GM18505 (cell line): Measurements from ENCODE around the gene LPAR5.

ENCODE experiments used
- ATAC-seq: cut with Tn5 transposase; IDR thresholded peaks from one replicate; pipeline ENCODE4 v1.9.1; 2021; ENCODE audit not compliant: unreplicated experiment
- POLR2A ChIP-seq: IDR thresholded peaks from 4 replicates; pipeline ENCODE4 v1.6.1; 2011; ENCODE audit warnings: borderline replicate concordance; ENCODE audit not compliant: insufficient read depth, insufficient read length; ENCODE audit errors: extremely low read depth

Gene LPAR5

DNA sequence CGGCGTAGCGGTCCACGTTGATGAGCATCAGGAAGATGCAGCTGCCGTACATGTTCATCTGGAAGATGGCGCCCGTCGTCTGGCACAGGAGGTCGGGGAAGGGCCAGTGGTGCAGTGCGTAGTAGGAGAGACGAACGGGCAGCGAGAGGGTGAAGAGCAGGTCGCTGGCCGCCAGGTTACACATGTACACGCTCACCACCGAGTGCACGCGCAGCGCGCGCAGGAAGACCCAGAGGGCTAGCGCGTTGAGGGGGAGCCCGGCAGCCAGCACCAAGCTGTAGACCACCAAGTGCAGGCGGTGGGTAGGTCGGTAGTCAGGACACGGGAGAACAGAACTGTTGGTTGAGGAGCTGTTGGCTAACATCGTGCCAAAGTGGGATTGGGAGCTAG, 14.9 kb downstream of the LPAR5 start:
- no peak for TF ChIP-seq POLR2A
- no peak for ATAC-seq

DNA sequence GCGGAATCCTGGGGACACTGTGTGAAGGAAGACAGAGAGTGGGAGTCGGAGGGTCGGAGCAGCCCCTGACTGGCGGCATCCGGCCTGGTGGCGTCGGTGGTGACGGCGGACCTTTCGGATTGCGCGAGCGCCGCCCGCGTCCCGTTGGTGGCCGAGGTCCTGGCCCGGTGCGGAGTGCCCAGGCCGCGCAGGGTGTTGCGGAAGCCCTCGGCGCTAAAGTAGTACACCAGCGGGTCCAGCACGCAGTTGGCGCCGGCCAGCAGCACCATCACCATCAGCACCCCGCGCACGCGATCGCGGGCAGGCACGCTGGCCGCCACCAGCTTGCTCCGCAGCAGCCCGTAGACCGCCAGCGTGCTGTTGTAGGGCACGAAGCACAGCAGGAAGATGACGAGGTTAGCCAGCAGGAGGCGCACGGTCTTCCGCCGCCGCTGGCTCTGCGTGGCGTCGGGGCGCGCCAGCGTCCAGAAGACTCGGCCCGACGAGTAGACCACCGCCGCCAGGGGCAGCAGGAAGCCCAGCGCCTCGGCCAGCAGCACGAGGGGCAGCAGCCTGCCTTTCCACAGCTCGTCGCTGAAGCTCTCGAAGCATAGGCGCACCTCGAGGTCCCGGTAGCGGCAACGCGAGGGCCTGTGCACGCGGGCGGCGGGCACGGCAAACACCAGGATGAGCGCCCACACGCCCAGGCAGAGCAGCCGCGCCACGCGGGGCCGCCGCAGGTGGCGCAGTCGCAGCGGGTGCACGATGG, 15.4 kb downstream of the LPAR5 start:
- TF ChIP-seq POLR2A: no peak
- no peak for ATAC-seq

DNA sequence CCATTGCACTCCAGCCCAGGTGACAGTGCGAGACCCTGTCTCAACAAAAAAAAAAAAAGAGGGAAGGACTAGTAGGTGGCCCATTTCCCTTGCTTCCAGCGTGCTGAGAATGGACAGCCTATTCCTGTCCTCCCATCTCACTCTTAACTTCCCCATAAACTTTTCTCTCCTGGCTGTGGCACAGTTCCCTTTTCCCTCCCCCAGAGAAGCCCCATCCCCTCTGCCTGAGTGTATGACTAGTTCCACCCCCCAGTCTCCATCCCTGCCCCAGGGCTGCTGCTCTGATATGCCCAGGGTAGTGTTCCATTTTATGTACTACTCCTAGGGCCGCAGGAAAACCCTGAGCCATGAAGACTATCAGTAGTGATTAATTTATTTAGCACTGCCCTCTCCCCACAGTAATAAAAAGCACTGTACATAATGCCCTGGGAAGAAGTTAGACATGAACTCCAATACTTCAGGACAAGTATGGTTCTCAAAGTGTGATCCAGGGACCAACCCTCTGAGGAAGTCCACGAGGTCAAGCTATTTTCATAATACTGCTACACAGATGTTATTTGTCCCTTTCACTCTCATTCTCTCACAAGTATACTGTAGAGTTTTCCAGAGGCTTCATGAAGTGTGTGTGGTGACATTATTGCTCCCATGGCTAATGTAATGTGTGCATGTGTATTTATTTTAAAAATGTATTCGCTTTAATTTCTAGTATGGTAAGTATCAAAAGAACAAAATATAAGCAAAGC, 17.1 kb downstream of the LPAR5 start:
- TF ChIP-seq POLR2A: no peak
- no peak for ATAC-seq

DNA sequence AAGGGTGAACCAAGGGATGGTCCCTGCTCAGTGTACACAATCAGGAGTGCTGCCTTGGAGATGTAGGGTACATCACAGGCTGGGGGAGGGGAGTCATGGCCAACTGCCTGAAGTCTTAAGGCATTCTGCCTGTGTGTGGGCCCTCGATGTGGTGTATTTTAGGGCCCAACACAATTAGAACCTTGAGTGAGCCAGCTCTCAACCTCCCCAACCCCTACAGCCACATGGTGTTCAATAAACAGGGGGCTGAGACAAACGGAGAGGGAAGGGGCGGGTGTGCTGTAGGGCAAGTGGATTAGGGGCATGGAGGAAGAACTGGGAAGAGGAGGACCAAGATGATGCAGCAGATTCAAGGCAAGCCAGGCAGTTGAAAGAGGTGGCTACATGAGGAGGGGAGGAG, 20.0 kb downstream of the LPAR5 start:
- no peak for ATAC-seq
- TF ChIP-seq POLR2A: no peak

DNA sequence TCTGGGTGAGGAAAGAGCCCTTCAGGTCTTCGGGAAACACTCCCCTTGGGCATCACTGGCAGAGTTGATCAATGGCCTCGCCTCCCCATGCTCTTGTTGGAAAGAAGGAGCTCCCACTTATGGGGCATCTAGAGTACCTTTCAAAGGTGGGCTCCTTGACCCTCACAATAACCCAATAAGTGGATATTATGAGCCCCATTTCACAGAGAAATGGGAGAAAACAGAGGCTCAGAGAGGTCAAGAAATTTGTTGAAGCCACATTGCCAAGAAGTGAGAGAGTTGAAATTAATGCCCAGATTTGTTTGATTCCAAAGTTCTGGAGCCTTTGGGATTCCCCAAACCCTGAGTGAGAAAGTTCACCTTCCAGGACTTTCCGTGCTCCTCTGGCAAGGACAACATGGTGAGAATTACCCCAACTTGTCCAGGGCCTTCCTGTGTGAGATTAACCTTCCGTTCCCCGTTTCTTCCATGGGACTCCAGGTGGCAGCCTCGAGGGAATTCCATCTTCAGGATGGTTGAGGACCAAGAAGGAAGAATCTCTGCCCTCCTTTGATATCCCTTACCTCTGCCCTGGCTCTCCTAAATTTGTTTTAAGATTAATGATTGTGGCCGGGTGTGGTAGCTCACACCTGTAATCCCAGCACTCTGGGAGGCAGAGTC, 21.1 kb downstream of the LPAR5 start:
- TF ChIP-seq POLR2A: no peak

DNA sequence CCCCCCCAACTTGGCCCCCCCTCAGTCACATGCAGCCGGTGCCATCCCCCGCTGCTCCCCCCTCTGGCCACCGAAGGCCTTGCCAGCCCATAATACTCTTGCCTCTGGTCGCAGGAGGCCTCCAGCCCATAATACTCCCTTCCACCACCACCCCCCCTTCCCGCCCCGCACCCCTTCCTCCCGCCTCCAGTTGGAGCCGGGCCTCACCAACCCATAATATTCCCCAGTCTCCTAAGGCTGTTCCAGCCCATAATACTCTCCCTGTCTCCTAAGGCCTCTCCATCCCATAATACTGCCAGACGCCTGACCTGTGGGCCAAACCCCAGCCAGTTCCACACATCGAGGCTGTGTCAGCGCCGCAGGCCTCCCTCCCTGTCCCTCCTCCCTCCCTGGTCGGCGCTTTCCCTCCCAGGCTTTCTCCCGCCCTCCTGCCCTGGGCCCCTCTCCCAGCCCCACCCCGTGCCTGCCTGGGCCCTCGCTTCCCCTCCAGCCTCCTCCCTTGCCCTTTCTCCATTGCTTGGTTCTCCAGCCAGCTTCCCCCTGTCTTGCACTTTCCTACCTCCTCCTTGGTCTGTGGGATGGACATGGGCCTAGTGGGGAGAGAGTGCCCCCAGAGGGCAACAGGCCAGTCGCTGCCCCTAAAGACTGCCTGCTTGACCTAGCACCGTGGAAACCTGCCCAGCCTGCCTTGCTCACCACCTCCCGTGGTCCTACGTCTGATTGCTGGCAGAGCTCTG, 21.8 kb downstream of the LPAR5 start:
- ATAC-seq: peak; percentile 47
- no peak for TF ChIP-seq POLR2A

More for the DNA sequence above, 21.1 kb downstream of the LPAR5 start:
- no peak for ATAC-seq

DNA sequence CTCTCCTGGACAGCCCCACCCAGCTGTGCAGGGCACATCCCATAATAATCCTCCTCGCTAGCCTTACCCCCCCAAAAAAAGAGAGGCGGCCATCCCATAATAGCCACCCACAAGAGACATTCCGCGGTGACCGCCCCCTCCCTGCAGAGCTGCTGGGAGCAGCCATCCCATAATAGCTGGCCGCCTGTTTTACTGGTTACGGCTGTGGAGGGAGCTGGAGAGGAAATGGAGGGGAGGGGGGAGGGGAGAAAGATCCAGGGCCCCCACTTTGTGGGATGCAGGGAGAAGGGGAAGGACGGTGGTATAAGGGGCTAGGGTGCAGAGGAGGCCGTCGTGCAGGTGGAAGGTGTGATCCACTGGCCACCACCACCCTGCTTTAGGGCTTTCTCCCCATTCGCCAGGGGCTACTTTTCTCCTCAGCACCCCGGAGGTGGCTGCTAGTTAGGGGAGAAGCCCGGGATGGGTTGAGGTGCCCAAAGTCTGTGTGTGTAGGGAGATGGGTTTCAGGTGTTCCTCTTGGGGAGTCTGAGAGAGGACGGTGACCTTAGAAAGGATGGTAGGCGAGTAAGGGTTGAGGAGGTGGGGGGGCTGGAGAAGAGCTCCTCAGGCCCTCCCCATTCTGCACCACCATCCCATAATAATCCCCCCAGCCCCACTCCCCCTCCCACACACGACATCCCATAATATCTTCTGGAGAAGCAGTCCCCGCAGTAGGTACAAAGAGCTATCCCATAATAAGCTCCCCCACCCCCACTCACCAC, 22.6 kb downstream of the LPAR5 start:
- no peak for ATAC-seq
- TF ChIP-seq POLR2A: no peak

DNA sequence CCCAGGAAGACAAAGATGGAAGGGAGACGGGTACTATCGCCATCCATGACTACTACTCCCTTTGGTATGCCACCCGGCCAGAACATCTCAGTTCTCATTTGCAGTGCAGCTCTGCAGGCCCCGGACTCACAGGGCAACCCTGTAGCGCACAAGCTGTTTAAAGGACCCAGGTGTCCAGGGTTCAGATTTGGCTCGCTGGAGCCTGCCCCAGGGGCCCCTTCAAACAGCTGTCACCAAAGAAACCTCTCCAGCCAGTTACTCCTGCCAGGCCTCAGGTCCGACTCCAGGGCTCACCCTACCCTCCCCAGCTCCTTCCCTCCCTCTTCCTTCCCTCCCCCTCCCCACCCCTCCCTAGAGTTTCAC, 23.1 kb downstream of the LPAR5 start:
- ATAC-seq: no peak
- TF ChIP-seq POLR2A: no peak

DNA sequence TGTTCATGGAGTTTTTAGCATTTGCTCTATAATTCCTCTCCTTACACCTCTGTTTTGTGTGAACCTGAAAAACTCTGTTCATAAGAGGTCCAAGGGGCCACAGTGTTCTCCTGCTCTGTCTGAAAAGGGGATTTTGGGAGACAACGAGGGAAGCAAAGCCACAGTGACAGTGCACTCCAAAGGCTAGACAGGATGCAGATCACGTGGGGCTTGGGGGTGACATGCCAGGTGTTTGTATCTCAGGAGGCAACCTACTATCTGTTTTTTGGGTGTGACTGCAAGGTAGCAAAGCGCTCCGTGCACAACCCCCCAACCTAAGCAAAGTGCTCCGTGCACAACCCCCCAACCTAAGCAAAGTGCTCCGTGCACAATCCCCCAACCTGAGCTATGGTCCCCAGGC, 23.5 kb downstream of the LPAR5 start:
- no peak for TF ChIP-seq POLR2A
- ATAC-seq: no peak

DNA sequence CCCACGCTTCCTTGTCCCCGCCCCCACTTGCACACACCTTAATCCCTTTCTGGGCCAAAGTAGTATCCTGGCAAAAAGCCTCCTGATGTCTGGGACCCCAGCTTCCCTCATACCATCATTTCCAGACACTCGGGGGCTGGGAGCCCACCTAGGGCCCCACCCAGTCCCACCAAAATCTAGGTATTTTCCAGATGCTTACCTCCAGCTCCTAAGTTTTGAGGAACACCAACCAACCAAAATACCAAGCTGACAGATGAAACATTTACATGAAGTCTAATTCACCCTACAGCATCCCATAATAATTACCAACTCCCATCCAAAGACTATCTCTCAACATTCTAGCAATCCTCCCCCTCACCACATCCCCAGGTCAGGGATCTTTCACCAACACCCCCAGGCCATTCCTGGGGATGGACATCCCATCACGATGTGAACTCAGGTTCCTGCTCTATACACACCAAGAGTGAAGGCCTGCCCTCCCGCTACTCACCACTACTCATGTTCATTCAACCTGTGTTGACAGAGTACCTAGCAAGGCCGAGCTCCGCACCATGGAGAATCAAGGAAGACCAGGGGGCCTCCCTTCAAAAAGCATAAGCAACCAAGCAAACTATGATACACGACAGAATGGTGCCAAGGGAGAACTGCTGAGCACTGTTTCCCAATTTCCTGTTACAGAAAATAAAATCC, 27.0 kb downstream of the LPAR5 start:
- no peak for ATAC-seq
- no peak for TF ChIP-seq POLR2A

DNA sequence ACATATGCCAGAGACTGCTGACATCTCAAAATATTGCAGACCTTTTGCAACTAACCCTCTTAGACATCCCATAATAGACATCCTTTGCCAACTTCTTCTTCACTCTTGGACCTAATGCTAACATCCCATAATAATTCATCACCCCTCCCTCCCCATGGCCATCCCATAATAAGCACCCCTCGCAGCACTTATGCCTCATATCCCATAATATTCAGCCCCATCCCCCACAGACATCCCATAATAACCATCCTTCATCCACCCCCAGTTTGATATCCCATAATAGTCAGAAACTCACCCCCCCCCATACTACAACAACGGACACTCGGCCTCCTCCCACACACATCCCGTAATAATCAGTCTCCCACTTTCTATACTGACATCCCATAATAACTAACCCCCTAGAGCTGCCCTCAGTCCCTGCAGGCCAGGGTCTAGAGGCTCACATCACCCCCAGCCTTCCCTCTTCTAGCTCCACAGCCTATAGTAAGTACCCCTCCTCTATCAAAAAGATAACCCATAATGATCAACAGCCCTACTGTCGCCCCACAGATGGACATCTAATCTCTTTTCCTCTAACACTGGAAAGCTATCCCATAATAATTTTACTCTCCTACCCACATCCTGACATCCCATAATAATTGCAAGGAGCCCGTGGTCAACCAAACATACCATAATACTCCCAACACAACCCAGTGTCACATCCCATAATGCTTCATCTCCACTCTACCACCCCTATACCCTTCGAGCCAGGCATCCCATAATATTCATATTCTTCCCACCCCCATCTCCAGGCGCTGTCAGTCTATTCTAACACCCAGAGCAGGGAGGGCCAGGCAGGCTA, 27.8 kb downstream of the LPAR5 start:
- peak; percentile 7 for TF ChIP-seq POLR2A
- ATAC-seq: no peak

DNA sequence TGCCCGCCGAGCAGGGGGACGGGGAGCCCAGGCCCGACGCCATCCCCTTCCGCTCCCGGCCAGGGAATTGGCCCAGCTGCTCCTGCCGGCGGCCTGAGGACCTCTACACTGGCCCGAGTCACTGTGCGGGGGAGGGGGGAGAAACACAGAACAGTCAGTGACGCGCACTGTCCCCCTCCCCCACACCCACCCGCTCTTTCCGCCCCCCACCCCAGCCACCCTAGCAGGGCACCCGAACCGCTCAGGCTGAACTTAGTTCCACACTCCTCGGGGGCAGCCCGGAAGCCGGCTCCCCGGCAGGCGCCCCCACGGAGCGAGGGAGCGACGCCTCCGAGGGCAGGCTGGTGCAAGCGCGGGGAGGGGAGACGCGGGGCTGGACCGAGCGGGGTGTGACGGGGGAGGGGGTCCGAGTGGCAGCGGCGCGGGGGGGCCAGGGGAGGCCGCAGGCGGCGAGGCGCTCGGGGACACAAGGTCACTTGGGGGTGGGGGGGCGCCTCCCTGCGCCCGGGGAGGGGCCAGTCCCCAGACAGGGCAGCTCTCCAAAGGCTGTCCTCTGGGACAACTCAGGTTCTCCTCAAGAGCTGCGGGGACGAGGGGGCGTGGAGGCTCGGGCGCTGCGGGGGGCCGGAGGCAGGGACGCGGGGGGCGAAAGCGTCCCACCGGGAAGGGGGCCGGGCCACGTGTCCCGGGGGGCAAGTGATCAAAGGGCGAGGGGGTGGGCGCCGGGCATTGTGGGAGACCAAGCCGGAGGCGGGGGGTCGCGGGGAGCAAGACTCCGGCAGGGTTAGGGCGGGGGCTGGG, 29.2 kb downstream of the LPAR5 start:
- ATAC-seq: no peak
- no peak for TF ChIP-seq POLR2A
